ENCODE data around the gene ROR2. TPM values are rescaled to one million over a fixed set of nuclear protein-coding genes. Genes with fewer than 3 reads are reported as not detected.

Gene ROR2
- total RNA-seq, 1 donor from 2014 or later = 0.87 TPM

DNA sequence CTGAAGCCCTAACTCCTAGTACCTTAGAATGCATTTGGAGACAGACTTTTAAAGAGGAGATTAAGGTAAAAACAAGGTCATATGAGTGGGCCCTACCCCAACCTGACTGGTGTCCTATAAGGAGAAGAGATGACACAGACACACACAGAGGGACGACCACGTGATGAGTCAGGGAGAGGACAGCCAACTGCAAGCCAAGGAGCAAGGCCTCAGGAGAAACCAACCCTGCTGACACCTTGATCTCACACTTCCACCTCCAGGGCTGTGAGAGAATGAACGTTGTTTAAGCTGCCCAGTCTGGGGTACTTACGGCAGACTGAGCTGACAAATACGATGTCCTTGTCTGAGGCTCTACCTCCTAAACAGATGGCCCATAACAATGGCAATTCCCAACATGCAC, 93.6 kb downstream of the ROR2 start:
- ATAC-seq = no peak
- no peak for DNase-seq

GRCh38 chr9:91855196-91855595, 94.8 kb downstream of the ROR2 start:
- intact Hi-C loops (cut with micrococcal nuclease) = no loop called here
- no peak for ATAC-seq
- no peak for DNase-seq

More for the DNA sequence above, 93.6 kb downstream of the ROR2 start:
- intact Hi-C loops (cut with micrococcal nuclease) = no loop called here

DNA sequence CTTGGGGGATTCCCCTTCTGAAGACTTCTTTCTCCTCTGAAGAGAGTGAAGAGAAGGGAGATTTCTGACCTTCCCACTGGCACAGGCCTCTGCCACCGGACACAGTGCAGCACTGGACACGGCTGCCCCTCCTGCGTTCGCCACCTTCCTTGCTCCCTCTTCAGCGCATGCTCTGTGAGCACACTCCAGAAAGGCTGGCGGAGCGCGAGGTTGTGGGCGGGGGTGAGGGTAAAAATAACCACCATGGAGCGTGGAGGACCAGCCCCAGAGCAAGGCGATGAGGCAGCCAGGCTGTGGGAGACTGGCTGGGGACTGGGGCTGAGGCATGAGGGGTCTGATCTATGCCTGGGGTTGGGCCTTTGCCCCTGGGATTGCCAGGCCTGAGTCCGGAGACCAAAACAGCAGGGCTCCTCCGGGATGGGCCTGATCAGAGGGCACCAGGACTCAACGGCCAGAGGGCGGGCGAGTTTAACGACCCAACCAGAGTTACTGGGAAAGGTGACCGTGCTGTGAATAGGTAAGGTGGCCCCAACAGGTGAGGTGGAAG, 97.2 kb downstream of the ROR2 start:
- ATAC-seq (peak; percentile 97), DNase-seq (peak; percentile 62)
- intact Hi-C loops (cut with micrococcal nuclease) = no loop called here

GRCh38 chr9:91849694-91850093, 100.3 kb downstream of the ROR2 start:
- DNase-seq (no peak), ATAC-seq (no peak)
- intact Hi-C loops (cut with micrococcal nuclease) = no loop called here

GRCh38 chr9:91848146-91848545, 101.9 kb downstream of the ROR2 start:
- DNase-seq (no peak), ATAC-seq (no peak)
- intact Hi-C loops (cut with micrococcal nuclease) = no loop called here

- intact Hi-C loops (cut with micrococcal nuclease) = no loop called here
- DNase-seq = no peak
- no peak for ATAC-seq
Measured at GRCh38 chr9:91847581-91848091, 102.4 kb downstream of the ROR2 start.

- ATAC-seq (no peak), DNase-seq (no peak)
- intact Hi-C loops (cut with micrococcal nuclease) = no loop called here
Measured at GRCh38 chr9:91845879-91846278, 104.1 kb downstream of the ROR2 start.

- DNase-seq (no peak), ATAC-seq (no peak)
- intact Hi-C loops (cut with micrococcal nuclease) = no loop called here
Measured at GRCh38 chr9:91844701-91845291, 105.2 kb downstream of the ROR2 start.

GRCh38 chr9:91844190-91844589, 105.8 kb downstream of the ROR2 start:
- DNase-seq (no peak), ATAC-seq (peak; percentile 42)
- intact Hi-C loops (cut with micrococcal nuclease) = no loop called here

GRCh38 chr9:91843623-91844148, 106.3 kb downstream of the ROR2 start:
- ATAC-seq (peak; percentile 86), DNase-seq (peak; percentile 65)
- intact Hi-C loops (cut with micrococcal nuclease) = no loop called here

DNA sequence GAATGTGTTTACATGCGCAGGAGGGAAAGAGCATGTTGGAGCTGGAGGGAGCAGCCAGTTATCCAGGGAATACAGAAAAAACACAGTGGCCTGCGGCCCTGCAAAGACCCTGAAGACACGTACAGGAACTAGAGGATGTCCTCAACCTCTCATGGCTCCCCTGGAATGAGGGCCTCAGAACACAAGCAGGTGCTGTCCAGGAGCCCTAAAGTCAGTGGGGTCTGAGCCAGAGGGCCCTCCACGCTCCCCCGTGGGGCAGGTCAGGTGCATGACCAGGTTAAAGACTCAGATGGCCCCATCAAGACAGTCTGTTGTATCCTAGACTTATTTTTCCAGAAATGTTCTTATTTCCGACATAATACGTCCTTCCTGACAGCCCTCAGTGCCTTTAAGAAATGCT, 106.9 kb downstream of the ROR2 start:
- intact Hi-C loops (cut with micrococcal nuclease) = no loop called here
- ATAC-seq = no peak
- no peak for DNase-seq

DNA sequence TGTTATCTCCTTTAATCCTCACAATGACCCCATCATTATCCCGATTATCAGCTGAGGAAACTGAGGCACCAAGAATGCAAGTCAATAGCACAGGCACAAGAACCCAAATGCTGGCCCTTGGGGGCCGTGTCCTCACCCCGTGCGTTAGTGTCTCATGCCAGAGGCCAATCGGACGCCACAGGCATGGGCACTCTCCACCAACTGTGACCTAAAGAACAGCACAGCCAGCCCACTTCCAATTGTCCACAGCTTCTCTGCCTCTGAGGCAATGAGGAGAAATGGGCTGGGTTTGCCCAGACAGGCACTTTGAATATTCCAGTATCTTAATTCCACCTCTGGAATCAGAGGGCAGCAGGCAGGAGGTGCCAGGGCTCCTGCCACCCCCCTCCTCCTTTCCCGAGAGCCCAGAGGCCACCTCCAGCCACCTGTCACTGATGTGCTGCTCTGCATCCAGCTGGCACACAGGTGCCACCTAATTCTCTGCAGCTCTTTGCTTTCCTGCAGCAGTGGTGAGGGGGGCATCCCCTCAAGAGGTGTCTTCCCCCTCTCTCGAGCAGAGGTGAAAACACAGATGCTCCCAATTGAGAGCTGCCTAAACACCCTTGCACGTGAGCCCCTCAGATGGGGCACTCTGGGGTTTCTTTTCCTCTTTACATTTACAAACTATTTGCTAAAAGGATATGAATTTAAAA, 107.5 kb downstream of the ROR2 start:
- no peak for DNase-seq
- intact Hi-C loops (cut with micrococcal nuclease) = no loop called here
- no peak for ATAC-seq

- no peak for DNase-seq
- ATAC-seq = no peak
- intact Hi-C loops (cut with micrococcal nuclease) = no loop called here
Measured at GRCh38 chr9:91841591-91841990, 108.4 kb downstream of the ROR2 start.

DNA sequence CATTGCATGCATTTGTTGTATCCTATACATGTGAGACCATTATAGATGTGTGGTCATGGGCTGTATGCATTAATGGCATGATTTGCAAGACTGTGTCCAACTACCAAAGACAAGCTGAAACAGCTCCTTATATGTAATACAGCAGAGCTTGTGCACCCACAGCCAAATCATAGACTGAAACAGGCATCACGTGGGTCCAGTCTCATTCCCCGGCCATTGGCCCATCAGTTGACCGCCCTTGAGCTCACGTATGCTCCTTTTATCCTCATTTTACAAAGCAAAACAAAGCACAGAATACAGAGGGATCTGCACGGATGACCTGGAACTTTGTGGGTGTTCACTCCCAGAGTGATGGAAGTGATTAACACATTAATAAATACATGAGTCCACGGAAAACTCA, 109.1 kb downstream of the ROR2 start:
- no peak for DNase-seq
- no peak for ATAC-seq
- intact Hi-C loops (cut with micrococcal nuclease) = no loop called here

DNA sequence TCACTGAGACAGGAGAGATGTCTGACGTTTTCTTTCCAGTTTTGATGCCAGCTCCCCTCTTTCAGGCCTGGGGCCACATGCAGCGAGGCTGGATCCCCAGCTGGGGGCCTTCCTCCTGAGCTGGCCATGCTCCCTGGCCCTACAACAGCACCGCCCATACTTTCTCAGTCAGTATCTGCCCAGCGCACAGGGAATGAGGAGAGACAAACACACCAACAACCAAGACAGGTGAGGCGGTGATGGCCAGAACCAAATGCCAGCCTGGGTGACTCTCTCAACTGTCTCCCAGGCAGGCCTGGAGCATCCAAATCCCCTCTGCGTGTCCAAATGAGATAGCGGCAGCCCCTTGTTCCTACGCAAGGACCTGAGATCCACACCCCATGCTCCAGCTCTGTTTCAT, 109.6 kb downstream of the ROR2 start:
- intact Hi-C loops (cut with micrococcal nuclease) = no loop called here
- no peak for ATAC-seq
- no peak for DNase-seq

GRCh38 chr9:91839926-91840465, 110.0 kb downstream of the ROR2 start:
- DNase-seq (no peak), ATAC-seq (no peak)
- intact Hi-C loops (cut with micrococcal nuclease) = no loop called here

- intact Hi-C loops (cut with micrococcal nuclease) = no loop called here
- ATAC-seq (peak; percentile 89), DNase-seq (peak; percentile 73)
Measured at GRCh38 chr9:91837981-91838731, 111.9 kb downstream of the ROR2 start.

DNA sequence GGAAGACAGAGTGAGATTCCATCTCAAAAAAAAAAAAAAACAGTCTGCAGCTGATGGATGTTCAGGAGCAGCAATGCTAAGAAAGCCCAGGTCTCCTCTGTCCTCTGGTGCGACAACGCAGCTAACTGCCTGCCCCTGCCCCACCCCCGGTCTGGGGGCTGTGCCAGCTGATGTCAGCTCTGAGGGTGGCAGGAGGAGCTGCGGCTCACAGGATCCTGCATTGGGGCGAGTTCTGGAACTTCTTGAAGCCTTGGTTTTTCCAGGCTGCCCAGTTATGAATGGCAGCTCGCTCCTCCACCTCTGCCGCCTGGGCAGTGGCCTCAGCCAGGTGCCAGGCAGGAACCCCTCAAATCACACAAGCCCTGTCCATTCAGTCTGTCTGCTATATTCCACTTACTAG, 113.5 kb downstream of the ROR2 start:
- DNase-seq (peak; percentile 46), ATAC-seq (peak; percentile 60)
- intact Hi-C loops (cut with micrococcal nuclease) = no loop called here

- intact Hi-C loops (cut with micrococcal nuclease) = no loop called here
- ATAC-seq (no peak), DNase-seq (no peak)
Measured at GRCh38 chr9:91835632-91836031, 114.4 kb downstream of the ROR2 start.

DNA sequence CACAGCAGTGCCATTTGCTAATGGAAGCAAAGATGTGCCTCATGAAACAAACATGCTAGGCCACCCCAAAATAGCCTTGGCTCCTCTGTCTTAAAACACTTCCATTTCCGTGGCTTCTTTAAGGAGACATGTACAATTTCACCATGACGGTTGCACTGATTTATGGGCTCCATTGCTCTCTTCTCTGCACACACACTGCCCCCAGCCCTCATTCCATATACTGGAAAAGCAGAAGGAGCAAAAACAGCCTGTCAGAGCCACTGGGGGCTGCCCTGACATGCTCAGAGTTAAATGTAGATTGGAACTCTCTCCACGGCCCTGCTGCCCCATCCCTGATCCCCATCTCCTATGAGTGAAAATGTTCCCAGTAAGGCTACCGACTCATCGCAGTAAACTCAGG, 114.8 kb downstream of the ROR2 start:
- ATAC-seq (no peak), DNase-seq (no peak)
- intact Hi-C loops (cut with micrococcal nuclease) = no loop called here
